Activated CD8-positive, alpha-beta T cell treated with anti-CD3 and anti-CD28 coated beads for 36 hours (primary cell): Measurements from ENCODE around the gene ZCWPW1. TPM values are rescaled to one million over a fixed set of nuclear protein-coding genes. Genes with fewer than 3 reads are reported as not detected.
A peak's percentile ranks its signal among the peaks of the same experiment; 100 is the strongest.

Experiments used
- ATAC-seq: fragments of 200-7000 bp; cut with Tn5 transposase; one replicate; pipeline ENCODE4 v1.10.0; 2021; ENCODE audit warnings: mild to moderate bottlenecking, moderate library complexity
- CTCF ChIA-PET: fragments of 350-600 bp; sonication (Branson Sonifier 250); formaldehyde crosslinking; loops from one replicate; lab custom pipeline; 2021; ENCODE audit warnings: antibody characterized with exemption; lab: Charles Lee
- POLR2A ChIA-PET: fragments of 350-600 bp; sonication (Branson Sonifier 250); formaldehyde crosslinking; loops from one replicate; lab custom pipeline; 2021; ENCODE audit warnings: antibody characterized with exemption; lab: Charles Lee
- DNase-seq: peaks from one replicate; pipeline ENCODE4 v3.0.0-alpha.2; 2020
- H3K27ac Mint-ChIP-seq: one replicate; pipeline ENCODE4 v1.8.0; 2021; ENCODE audit warnings: mild to moderate bottlenecking, mixed read lengths
- H3K27me3 Mint-ChIP-seq: one replicate; pipeline ENCODE4 v1.8.0; 2021; ENCODE audit warnings: mixed read lengths
- H3K36me3 Mint-ChIP-seq: one replicate; pipeline ENCODE4 v1.8.0; 2021; ENCODE audit warnings: low read depth, mixed read lengths
- H3K4me1 Mint-ChIP-seq: one replicate; pipeline ENCODE4 v1.8.0; 2021; ENCODE audit warnings: low read depth, mixed read lengths
- H3K4me3 Mint-ChIP-seq: one replicate; pipeline ENCODE4 v1.8.0; 2021; ENCODE audit warnings: mild to moderate bottlenecking, moderate library complexity, mixed read lengths
- H3K9me3 Mint-ChIP-seq: one replicate; pipeline ENCODE4 v1.8.0; 2021; ENCODE audit warnings: mixed read lengths
- intact Hi-C: fragments of 100-400 bp; cut with micrococcal nuclease; formaldehyde crosslinking; loops from one replicate; pipeline ENCODE4 v1.10.0; 2022
- total RNA-seq, 2 experiments: library from RNA; stranded (reverse); gene quantifications; one replicate each; pipeline ENCODE4 v1.2.3, GENCODE V29; 2021
- TF ChIP-seq, protein P1 (sequence below): fragments of 200-600 bp; IDR thresholded peaks from one replicate; pipeline ENCODE4 v1.8.0; 2022; ENCODE audit warnings: antibody characterized with exemption, mild to moderate bottlenecking

ZCWPW1 gene
- total RNA-seq, 2 experiments from 2014 or later = 2.5 to 3.6 TPM

DNA sequence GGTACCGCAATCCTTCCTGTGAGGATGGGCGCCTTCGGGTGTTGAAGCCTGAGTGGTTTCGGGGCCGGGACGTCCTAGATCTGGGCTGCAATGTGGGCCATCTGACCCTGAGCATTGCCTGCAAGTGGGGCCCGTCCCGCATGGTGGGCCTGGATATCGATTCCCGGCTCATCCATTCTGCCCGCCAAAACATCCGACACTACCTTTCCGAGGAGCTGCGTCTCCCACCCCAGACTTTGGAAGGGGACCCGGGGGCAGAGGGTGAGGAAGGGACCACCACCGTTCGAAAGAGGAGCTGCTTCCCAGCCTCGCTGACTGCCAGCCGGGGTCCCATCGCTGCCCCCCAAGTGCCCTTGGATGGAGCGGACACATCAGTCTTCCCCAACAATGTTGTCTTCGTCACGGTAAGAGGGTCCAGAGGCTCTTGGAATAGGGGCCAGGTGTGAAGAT, 2.8 kb upstream of the ZCWPW1 start:
- Mint-ChIP-seq H3K36me3 (peaks cover 54% of the 10 kb centered on the region), H3K9me3 (no peaks in the 10 kb centered on the region), H3K4me1 (peaks cover 39% of the 10 kb centered on the region), H3K27me3 (no peaks in the 10 kb centered on the region), H3K4me3 (peak overlapping the region; percentile 83), H3K27ac (peak overlapping the region; percentile 97)
- DNase-seq = no peak
- intact Hi-C loops = no loop called here
- ATAC-seq = no peak
- TF ChIP-seq, protein P1, sequence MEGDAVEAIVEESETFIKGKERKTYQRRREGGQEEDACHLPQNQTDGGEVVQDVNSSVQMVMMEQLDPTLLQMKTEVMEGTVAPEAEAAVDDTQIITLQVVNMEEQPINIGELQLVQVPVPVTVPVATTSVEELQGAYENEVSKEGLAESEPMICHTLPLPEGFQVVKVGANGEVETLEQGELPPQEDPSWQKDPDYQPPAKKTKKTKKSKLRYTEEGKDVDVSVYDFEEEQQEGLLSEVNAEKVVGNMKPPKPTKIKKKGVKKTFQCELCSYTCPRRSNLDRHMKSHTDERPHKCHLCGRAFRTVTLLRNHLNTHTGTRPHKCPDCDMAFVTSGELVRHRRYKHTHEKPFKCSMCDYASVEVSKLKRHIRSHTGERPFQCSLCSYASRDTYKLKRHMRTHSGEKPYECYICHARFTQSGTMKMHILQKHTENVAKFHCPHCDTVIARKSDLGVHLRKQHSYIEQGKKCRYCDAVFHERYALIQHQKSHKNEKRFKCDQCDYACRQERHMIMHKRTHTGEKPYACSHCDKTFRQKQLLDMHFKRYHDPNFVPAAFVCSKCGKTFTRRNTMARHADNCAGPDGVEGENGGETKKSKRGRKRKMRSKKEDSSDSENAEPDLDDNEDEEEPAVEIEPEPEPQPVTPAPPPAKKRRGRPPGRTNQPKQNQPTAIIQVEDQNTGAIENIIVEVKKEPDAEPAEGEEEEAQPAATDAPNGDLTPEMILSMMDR = no peak
- ChIA-PET CTCF (no interaction called here), POLR2A (interaction anchor here (1.1 to 1.3 kb wide), 2 partner anchors 13 to 330 kb away, joined by 3 to 4 read pairs; partner anchors contain the start of gene MCM7)

DNA sequence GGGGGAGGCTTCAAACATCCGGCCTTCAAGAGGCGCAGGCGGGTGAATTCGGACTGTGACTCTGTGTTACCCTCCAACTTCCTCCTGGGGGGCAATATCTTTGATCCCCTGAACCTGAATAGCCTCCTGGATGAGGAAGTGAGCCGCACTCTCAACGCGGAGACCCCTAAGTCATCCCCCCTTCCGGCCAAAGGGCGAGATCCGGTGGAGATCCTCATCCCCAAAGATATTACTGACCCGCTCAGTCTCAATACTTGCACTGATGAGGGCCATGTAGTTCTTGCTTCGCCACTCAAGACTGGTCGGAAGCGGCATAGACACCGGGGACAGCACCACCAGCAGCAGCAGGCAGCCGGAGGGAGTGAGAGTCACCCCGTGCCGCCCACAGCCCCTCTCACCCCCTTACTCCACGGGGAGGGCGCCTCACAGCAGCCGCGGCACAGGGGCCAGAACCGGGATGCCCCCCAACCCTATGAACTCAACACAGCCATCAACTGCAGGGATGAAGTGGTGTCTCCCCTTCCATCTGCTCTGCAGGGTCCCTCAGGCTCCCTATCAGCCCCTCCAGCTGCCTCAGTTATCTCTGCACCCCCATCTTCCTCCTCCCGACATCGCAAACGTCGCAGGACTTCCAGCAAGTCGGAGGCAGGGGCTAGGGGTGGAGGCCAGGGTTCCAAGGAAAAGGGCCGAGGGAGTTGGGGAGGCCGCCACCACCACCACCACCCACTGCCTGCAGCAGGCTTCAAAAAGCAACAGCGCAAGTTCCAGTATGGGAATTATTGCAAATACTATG, 2.2 kb upstream of the ZCWPW1 start:
- Mint-ChIP-seq H3K4me3 (peak overlapping the region; percentile 83), H3K27ac (peak overlapping the region; percentile 97), H3K27me3 (no peaks in the 10 kb centered on the region), H3K9me3 (no peaks in the 10 kb centered on the region), H3K36me3 (peaks cover 52% of the 10 kb centered on the region), H3K4me1 (peaks cover 39% of the 10 kb centered on the region)
- peak; percentile 4 for ATAC-seq
- ChIA-PET POLR2A (interaction anchor here (0.8 to 2.3 kb wide), 11 partner anchors 9 to 330 kb away, joined by 3 to 9 read pairs (median 4); partner anchors contain the start of genes AP4M1, FBXO24, LRCH4 and MCM7), CTCF (interaction anchor here (1.8 kb wide), 1 partner anchor 275 kb away, joined by 5 read pairs; the partner anchor contains the start of gene POP7)
- peak; percentile 69 for DNase-seq
- TF ChIP-seq, protein P1 = no peak
- intact Hi-C loops = no loop called here

DNA sequence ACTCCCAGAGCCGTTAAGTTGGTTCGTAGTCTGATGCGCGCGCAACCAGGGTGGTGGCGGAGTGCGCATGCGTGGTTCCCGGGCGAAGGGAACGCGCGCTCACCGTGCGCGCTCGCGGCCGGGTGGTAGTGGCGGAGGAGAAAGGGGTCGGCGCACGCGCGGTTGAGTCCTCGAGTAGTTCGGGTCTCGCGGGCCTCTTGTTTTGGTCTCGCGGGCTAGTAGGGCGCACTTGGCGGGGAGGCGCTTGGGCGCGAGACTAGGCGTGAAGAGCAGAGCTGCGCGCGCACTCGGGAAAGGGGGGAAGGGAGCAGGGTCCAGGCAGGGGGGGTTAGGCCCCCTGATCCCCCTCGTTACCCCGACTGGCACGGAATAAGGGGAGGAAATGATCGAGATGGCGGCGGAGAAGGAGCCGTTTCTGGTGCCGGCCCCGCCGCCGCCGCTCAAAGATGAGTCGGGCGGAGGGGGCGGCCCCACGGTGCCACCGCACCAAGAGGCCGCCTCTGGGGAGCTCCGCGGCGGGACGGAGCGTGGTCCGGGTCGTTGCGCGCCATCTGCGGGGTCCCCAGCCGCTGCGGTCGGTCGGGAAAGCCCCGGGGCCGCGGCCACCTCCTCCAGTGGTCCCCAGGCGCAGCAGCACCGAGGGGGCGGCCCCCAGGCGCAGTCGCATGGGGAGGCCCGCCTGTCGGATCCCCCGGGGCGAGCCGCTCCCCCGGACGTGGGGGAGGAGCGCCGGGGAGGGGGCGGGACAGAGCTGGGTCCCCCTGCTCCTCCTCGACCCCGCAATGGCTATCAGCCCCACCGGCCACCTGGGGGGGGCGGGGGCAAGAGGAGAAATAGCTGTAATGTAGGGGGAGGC, 1.4 kb upstream of the ZCWPW1 start, which contains the start of gene MEPCE:
Gene MEPCE, plus strand, starts transcription at position 195 of the 856 bp plus-strand sequence. Its CDS starts 188 bp downstream, at position 383.
- peak within 1 kb of the TSS; percentile 98 for H3K27ac Mint-ChIP-seq
- intact Hi-C loops = no loop called here
- H3K4me1 Mint-ChIP-seq = peaks cover 38% of the 10 kb centered on the region
- ChIA-PET POLR2A (interaction anchor here (0.6 to 2.3 kb wide), 23 partner anchors 9 to 872 kb away, joined by 3 to 9 read pairs (median 3); partner anchors contain the start of genes AP4M1, FBXO24, LRCH4 and MCM7), CTCF (interaction anchor here (1.6 to 1.8 kb wide), 2 partner anchors 21 to 276 kb away, joined by 5 to 7 read pairs; partner anchors contain the start of gene POP7)
- DNase-seq (peak; percentile 97), ATAC-seq (peak; percentile 51)
- H3K36me3 Mint-ChIP-seq = peaks cover 44% of the 10 kb centered on the region
- H3K4me3 Mint-ChIP-seq = peak within 1 kb of the TSS; percentile 86
- TF ChIP-seq, protein P1 = no peak
- no peaks in the 10 kb centered on the region for H3K9me3 Mint-ChIP-seq
- no peaks in the 10 kb centered on the region for H3K27me3 Mint-ChIP-seq

DNA sequence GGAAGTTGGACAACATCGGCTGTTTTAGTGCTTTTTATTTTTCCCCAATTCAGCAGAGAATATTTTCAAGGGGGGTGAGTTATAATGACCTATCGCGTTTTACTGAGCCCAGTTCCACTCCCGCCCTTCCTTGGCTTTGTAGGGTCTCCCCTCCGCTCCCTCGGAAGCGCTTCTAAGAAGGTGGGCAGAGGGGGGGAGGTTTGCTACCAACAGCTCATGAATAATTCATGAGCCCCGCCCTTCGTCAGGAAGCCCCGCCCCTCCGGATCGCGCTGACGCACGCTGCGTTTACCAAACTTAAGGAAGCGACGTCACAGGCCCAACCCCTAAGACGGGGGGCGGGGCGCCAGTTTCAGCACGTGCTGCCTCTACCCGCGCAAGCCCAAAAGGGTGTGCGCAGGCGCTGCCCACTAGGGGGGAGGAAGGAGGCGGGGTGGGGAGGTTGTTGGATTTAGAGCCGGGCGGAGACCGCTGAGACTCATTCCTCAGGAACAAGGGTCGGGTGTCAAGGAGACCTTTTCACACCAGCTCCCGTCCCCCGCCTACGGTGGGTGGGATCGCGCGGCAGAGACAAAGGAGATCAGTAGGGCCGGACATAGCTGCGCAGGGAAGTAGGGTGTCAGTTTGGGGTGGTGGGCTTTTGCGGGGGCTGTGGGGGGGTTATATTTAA, 599 bp upstream of the ZCWPW1 start:
- ChIA-PET POLR2A (interaction anchor here (0.6 to 2.3 kb wide), 23 partner anchors 8 to 871 kb away, joined by 3 to 12 read pairs (median 3); partner anchors contain the start of genes AP4M1, FBXO24, LRCH4 and MCM7), CTCF (interaction anchor here (1.0 to 1.8 kb wide), 5 partner anchors 22 to 298 kb away, joined by 3 to 8 read pairs (median 5); partner anchors contain the start of gene POP7)

More for the DNA sequence above, 599 bp upstream of the ZCWPW1 start:
- no peaks in the 10 kb centered on the region for H3K27me3 Mint-ChIP-seq
- ATAC-seq (peak; percentile 71), DNase-seq (peak; percentile 100)
- peaks cover 36% of the 10 kb centered on the region for H3K36me3 Mint-ChIP-seq
- H3K4me3 Mint-ChIP-seq = peak overlapping the region; percentile 86
- H3K27ac Mint-ChIP-seq = peak overlapping the region; percentile 98
- no peaks in the 10 kb centered on the region for H3K9me3 Mint-ChIP-seq
- intact Hi-C loops = no loop called here
- H3K4me1 Mint-ChIP-seq = peaks cover 31% of the 10 kb centered on the region
- TF ChIP-seq, protein P1 = no peak
